GM21515 (cell line): ENCODE data around the gene NPPA.

Source experiments
- ATAC-seq: cut with Tn5 transposase; IDR thresholded peaks from one replicate; pipeline ENCODE4 v1.9.1; 2021; ENCODE audit not compliant: unreplicated experiment

Gene NPPA

GRCh38 chr1:11845641-11846335 lies 1.8 kb downstream of the NPPA start:
- no peak for ATAC-seq

GRCh38 chr1:11842154-11843041 lies 5.2 kb downstream of the NPPA start:
- ATAC-seq: no peak

- no peak for ATAC-seq
Measured at GRCh38 chr1:11841245-11842153, 6.1 kb downstream of the NPPA start.

GRCh38 chr1:11839727-11840705 lies 7.6 kb downstream of the NPPA start:
- no peak for ATAC-seq

GRCh38 chr1:11838349-11839272 lies 9.0 kb downstream of the NPPA start:
- no peak for ATAC-seq

GRCh38 chr1:11837767-11838348 lies 9.7 kb downstream of the NPPA start:
- no peak for ATAC-seq

- ATAC-seq: no peak
Measured at GRCh38 chr1:11836955-11837766, 10.4 kb downstream of the NPPA start.

- no peak for ATAC-seq
Measured at GRCh38 chr1:11835441-11836225, 11.9 kb downstream of the NPPA start.

GRCh38 chr1:11833900-11834299 lies 13.7 kb downstream of the NPPA start:
- no peak for ATAC-seq

GRCh38 chr1:11833497-11833896 lies 14.1 kb downstream of the NPPA start:
- ATAC-seq: no peak

GRCh38 chr1:11831945-11832725 lies 15.4 kb downstream of the NPPA start:
- no peak for ATAC-seq

GRCh38 chr1:11828511-11828910 lies 19.1 kb downstream of the NPPA start:
- ATAC-seq: no peak

- no peak for ATAC-seq
Measured at GRCh38 chr1:11826946-11827345, 20.6 kb downstream of the NPPA start.

GRCh38 chr1:11825131-11825530 lies 22.5 kb downstream of the NPPA start:
- ATAC-seq: no peak

- ATAC-seq: no peak
Measured at GRCh38 chr1:11823366-11824137, 24.0 kb downstream of the NPPA start.
